HK-2 (cell line): ENCODE measurements around the gene TMEM191C.
"Not testable (repeated sequence)": the region's sequence is repeated elsewhere in the genome, so short reads cannot be mapped to it uniquely, and the experiment has no call there.

Experiments
- DNase-seq: peaks from one replicate; pipeline ENCODE4 v3.0.0-alpha.2; 2018; ENCODE audit not compliant: unreplicated experiment

TMEM191C gene

DNA sequence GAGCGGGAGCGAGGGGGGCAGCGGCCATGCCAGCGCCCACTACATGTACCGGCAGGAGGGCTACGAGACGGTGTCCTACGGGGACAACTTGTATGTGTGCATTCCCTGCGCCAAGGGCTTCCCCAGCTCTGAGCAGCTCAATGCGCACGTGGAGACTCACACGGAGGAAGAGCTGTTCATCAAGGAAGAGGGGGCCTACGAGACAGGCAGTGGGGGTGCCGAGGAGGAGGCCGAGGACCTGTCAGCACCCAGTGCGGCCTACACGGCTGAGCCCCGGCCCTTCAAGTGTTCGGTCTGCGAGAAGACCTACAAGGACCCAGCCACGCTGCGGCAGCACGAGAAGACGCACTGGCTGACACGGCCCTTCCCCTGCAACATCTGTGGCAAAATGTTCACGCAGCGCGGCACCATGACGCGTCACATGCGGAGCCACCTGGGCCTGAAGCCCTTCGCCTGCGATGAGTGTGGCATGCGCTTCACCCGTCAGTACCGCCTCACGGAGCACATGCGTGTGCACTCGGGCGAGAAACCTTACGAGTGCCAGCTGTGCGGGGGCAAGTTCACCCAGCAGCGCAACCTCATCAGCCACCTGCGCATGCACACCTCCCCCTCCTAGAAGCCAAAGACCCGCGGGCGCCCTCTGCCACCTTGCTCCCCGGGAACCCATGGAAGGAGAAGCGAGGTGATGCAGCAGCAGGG is 20.9 kb upstream of the TMEM191C start:
- DNase-seq: no peak

DNA sequence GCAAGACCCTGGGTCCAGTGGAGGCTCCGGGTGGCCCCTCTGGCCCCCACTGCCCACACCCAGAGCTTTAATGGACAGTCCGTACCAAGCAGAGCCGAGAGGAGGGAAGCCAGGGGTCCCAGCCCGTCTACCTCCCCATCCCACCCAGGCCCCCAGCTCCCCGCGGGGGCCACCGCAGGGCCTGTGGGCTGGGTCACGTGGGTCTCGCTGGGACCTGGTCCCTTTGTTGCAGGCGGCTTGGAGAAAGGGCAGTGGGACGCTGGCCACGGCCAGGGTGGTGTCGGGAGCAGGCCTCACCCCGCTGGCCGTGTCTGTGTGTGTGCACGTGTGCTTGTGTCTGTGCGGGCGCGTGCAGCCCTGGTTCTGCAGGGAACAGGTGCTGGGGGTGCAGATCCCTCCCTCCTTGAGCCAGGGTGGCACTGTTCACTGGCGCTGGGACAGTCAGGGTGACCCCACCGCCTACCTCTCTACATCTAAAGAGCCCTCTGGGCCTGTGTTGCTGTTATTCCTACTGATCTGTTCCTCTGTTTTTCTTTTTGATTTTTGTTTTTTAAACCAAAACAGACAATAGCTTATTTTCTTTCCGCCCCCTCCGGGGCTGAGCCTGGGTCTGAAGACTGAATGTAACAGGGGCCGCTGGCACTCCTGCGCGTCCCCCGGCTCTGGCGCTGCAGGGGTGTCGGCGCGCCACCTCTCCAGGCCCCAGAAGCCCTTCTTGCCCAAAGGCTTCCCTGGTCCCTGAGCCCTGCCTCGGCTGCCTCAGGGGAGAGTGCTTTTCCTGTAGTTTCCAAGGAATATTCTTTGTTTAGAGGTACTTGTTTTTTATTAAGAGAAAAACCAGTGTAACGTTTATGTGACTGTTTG is 20.1 kb upstream of the TMEM191C start:
- DNase-seq: no peak

DNA sequence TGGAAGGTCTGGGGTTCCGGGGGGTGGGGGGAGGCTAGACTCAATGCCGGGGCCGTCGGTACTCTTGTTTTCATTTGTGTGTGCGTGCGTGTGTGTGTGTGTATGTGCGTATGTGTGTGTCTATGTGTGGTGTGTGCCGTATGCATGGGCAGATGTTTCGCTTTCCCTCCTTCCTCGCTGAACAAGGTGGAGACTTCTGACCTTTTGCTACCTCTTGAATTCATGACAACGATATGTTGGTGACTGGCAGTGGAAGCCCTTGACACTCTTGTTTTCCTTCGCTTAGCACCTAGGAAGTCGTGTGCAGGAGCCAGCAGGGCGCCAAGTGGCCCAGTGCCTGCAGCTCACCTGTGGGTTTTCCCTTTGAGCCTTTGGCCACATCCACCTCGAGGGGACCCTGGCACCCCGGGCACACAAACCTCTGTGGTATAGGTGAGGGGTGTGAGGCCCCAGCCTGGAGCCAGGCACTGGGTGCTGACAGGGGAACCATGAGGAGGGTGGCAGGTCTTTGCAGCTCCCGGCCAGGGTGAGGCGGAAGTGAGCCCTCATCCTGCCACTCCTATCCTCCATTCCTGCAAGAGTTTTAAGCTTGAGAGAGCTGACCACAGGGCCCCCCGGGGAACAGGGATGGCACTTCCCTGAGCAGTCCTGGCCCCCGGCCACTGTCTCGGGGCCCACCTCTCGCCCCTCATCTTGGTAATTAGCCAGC is 19.3 kb upstream of the TMEM191C start:
- no peak for DNase-seq

DNA sequence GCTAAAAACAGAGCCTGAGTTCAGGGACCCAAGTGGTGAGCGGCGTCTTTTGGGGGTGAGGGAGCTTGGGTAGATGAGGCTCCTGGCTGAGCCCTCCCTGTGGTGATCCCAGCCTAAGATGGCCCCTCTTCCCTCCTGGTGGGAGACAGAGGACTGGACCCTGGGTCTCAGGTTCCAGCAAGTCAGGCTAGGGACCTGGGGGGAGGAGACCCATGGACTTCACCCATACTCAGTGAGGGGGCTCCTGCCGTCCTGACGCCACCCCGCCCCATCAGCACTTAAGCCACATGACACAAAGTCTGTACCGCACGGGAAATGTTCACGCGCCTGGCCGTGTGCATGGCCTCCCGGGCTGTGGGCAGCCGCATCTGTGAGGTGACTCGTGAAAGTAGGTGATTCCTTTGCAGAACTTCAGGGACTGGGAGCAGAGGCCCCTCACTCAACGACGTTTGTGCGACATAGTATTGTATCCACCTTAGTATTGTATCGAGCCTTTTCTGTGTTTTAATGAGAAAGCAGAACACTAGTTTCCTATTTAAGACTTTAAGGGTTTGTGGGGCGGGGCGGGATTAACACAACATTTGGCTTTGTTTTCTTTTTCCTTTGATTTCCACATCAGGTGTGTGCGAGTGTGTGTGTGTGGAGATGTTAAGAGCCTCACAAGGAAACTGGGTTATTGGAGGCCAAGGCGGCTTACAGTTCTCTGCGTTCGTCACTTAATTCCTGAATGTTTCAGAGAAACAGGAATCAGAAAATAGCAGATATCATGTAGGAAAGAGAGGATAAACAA is 18.4 kb upstream of the TMEM191C start:
- no peak for DNase-seq

DNA sequence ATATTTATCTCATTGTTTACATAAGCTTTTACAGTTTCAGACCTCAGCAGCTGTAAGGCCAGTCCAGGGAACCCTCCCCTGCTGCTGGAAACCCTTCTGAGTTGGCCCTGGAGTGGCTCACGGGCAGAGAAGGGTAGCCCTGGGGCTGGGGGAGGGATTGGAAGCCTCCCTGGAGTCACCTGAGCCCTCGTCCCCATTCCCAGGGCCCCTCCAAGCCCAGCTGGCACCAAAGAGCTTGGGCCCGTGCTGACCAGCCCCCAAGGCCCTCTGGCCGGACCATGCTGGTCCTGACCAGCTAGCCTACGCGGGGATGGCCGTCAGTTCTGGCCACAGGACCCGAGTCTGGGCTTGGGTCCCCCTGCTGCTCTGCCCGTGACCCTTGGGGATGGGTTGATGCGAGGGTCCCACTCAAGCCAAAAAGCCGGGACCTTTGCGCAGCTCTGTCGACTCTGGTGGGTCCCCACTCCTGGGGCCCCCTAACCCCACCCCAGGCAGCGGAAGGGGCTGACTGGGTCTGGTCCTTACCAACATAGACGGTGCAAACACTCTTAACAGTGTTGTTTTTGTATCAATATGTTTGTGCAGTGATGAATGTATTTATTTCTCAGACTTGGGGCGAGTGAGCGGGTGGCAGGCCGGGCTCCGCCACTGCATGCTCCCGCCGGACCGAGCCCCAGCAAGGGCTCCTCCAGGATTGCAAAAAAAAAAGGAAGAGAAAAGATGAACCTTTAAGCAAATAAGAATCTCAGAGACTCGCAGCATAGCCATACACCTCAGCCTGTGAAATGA is 17.5 kb upstream of the TMEM191C start:
- DNase-seq: no peak

DNA sequence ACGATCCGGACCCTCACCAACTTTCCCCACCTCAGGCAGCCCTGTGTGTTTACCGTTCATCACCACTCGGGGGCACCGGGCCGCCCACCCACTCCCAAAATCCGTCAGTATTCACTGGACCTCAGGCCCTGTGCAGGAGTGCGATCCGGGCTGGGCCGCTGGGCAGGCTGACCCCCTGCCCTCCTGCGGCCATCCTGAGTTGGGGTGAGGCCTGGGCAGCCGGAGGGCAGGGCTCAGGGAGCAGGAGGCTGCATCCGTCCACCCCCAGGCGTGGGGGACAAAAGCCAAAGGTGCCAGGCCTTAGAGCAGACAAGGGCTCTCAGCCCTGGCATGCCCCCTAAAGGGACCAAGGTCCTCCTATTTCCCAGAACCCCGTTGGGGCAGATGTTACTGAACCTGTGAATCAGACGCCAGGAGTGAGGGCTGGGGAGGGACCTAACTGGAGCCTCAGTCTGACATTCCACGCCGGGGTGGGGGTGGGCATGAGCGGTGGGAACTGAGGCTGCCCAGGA is 16.8 kb upstream of the TMEM191C start:
- DNase-seq: no peak

DNA sequence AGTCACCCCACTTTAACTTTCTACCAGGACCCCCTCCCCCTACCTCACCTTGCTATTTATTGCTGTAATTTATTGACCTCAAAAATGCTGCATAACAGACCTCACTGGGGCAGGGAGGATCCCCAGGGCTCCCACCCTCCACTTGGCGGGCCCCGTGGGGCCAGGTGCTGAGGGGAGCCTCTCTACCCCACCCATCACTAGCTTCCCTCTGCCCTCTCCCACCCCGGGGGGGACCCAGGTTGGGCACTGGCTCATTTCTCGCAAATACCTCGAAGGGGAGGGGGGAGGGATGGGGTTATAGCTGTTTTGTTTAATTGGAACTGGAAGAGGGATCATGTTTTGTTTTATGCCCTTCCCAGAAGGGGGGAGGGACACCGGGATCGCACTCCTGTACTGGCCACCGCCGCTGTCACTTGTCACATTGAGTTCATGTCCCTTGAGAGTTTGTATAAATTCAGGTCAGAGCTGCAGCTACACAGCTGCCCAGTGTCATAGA is 16.3 kb upstream of the TMEM191C start:
- DNase-seq: no peak

DNA sequence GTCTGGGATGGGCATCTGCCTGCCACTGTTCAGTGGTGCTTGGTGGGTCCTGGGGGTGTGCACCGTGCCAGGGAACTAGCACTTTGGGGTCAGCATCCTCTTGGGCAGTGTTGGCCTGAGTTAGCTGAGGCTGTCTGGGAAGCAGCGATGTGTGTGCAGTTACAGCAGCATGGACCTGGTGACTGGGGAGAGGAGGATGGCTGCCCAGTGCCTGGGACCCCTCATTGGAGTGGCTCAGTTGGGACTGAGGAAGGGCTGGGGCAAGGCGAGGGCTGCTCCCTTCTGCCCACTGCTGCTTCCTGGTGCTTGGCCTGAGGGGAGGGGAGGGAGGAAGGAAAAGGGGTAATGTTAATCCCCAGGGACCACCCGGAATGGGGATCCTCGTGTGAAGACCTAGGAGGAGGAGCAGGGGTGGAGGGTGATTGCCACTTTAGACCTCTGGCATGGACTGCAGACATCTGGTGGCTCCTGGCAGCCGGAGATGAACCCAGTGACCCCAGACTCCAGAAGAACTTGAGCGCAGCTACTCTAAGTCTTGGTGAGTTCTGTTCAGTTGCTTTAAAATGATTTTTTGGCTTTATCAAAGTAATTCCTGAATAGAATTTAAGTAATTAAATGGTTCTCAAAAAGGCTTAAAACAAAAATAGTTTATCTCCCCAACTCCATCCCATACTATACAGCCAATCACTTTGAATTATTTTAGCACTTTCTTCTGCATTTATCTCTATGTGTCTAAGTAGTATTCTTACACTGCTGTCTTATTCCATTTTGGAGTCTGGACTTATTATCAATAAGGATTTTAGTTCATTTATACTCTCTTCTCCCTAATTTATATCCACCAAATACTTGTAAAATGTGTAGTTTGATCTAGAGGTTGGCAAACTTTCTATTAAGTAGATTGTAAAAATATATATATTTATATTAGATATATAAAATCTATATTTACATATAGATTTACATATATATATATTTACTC is 15.4 kb upstream of the TMEM191C start:
- no peak for DNase-seq

DNA sequence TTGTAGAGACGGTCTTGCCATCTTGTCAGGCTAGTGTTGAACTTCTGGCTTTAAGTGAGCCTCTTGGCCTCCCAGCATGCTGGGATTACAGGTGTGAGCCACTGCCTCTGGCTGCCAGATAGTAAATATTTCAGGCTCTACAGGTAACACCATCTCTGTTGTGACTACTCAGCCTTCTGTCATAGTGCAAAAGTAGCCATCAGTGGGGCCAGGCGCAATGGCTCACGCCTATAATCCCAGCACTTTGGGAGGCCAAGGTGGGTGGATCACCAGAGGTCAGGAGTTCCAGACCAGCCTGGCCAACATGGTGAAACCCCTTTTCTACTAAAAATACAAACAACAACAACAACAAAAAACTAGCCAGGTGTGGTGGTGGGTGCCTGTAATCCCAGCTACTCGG is 14.5 kb upstream of the TMEM191C start:
- not testable (repeated sequence) for DNase-seq

DNA sequence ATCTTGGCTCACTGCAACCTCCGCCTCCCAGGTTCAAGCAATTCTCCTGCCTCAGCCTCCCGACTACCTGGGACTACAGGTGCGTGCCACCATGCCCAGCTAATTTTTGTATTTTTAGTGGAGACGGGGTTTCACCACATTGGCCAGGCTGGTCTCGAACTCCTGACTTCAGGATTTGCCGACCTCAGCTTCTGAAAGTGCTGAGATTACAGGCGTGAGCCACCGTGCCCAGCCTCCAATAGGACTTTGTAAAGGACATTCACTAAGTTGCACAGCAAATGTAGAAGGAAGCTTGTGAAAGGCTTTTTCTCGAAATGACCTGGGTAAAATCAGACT is 12.2 kb upstream of the TMEM191C start:
- not testable (repeated sequence) for DNase-seq

DNA sequence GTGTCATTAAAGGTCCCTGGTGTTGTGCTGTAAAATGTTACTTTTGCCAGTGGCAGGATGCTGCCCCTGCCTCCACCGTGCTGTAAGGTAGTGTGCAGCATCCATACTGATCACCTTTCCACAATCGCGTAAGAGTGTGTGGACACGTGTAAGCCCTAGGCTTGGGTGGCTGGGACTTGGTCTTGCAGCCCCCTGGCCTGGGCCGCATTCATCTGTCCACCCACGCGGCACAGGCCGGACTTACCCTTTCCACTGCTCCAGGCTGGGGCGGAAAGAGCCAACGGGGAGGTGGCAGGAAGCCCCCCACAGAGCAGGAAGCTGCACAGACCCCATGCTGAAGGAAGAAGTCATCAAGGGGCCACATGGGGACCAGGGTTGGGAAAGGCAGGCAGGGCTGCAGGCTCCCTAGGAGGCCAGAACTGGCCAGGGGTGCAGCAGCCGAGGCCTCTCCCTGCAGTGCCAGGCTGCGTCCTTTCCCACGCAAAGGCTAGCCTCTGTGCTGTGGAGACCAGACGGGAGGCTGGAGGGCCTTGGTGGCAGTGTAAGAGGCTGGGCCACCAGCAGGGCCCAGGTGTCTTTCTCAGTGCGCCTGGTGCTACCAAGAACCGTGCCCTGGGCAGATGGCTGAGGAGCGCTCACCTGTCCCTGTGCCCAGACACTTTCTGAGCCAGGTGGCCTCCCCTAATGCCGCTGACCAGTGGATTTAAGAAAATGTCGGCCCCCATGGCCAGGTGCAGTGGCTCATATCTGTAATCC is 11.7 kb upstream of the TMEM191C start:
- no peak for DNase-seq

DNA sequence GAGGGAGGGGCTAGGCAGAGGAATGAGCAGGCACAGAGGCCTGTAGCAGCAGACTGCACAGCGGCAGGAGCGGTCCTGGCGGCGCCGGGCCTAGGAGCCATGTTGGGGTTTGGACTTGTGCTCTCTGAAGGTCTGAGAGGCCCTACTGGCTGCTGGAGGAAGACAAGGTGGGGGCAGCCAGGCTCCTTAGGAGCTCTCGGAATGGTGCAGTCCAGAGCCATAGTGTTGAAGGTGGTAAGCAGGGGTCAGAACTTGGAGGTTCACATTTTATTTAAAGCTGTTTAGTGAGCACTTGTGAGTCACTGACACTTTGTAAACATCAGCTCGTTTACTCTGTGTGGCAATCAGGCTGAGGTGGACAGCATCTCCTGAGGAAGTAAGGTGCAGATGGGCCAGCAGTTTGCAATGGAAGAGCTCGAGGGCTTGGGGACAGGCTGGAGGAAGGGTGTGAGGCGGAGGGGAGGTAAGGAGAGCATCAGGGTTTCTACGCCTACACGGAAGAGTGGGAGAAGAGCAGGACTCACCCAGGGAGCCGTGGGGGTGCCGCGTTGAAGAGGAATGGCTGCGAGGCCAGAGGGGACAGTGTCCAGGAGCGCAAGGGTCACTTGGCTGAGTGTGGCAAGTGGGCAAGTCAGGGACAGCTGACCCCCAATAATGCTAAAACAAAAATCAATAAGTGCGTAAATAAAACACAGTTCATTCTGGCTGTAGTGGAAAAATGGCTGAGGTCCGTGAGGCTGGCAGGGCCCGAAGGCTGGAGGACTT is 10.0 kb upstream of the TMEM191C start:
- DNase-seq: no peak

DNA sequence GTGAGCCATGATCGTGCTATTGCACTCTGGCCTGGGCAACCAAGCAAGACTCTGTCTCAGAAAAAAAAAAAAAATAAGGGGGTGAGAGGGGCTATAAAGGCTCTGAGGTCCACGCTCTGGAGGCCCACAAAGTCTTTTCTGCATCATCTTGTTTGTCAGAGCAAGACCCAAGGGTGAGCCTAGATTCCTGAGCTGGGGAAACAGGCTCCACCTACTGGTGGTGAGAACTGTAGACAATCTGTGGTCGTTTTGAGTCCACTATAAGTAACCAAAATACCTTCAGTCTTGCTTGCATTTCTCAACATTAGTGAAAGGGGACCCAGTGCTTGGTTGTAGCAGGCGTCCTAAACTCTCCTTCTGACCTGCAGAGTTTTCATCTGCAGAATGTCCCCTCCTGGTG is 4.5 kb upstream of the TMEM191C start:
- not testable (repeated sequence) for DNase-seq

DNA sequence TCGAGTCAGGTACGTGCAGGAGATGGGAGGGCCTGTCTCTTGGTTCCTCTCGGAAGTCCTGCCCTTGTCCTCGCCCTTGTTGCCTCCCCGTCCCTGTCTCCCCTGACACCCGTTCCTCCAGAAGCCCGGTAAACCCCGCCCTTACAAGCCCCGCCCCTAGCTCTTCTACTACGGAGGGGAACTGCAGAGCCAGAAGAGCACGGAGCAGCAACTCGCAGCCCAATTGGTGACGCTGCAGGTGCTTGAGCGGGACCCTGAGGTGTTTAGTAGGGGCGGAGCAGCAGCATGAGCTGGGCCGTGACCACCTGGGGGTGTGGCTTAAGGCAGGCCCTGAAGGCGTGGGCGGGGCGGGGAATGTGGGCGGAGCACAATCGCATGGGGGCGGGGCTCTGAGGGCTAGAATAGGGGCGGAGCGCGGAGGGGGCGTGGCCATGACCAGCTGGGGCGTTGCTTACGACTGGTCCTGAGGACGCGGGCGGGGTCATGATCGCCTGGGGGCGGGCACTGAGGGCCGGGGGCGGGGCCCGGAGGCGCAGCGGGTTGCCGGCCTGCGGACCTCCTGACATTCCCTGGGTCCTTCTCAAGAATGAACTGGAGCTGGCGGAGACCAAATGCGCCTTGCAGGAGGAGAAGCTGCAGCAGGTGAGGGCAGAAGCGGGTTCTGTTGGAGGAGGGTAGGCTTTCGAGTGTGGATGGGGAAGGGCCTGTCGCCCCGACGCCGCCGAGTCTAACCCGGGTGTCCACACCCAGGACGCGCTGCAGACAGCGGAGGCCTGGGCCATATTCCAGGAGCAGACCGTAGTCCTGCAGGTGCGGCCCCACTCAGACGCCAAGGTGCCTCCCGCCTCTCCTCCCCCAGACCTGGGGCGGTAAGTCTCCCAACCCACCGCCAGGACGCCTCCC is 1.3 kb downstream of the TMEM191C start:
- peak; percentile 75 for DNase-seq

DNA sequence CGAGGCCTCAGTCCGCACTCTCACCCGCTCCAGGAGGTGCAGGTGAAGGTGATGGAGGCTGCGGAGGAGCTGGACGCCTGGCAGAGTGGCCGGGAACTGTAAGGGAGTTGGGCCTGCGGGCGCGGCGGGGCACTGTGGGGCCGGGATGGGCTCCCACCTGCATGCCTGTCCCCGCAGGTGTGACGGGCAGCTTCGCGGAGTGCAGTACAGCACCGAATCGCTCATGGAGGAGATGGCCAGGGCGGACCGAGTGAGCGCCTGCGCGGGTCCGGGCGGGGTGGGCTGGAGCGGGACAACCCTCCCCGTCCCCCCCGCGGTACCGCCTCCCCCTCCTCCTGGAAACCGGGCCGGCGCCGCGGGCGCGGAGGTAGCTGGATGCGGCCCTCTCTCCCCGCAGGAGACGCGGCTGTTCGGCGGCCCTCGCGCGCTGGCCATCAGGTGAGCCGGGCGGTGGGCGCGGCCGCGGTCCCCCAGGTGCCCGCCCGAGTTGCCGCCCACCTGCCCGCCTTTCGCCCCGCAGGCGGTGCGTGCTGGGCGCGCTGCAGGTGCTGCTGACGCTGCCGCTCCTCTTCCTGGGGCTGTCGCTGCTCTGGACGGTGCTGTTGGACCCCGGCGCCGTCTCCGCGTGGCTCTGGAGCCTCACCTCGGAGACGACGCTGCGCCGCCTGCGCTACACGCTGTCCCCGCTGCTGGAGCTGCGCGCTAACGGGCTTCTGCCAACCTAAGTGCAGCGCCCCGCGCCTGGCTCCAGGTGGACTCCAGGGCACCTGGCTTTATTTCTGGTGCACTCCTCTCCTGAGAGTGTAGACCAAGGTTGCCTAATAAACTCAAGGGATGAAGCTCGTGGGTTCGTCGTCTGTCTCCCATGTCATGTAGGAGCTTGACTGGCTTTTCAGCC is 2.2 kb downstream of the TMEM191C start:
- not testable (repeated sequence) for DNase-seq

DNA sequence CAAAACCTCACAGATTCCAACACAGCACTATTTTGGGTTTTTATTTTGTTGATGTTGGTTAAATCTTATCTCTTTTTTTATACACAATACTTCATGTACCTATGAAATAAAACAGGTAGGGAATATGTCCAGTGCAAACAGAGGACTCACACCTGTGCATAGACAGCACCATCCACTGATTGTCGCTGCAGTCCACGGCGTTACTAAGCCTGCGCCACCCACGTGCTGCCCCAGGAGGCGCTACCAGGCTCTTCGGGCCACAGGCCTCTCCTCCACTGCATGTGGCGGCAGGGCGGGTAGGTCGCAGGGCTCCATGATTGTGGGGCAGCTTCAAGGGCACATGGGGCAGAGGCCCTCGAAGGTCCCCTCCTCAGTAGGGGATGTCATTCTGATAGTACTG is 5.8 kb downstream of the TMEM191C start:
- not testable (repeated sequence) for DNase-seq
